LHCN-M2 (cell line): Measurements from ENCODE around the gene PRKD1. TPM values are rescaled to one million over a fixed set of nuclear protein-coding genes. Genes with fewer than 3 reads are reported as not detected.
"Not testable (repeated sequence)": the region's sequence is repeated elsewhere in the genome, so short reads cannot be mapped to it uniquely, and the experiment has no call there.

ENCODE experiments used
- DNase-seq: peaks from one replicate; pipeline ENCODE4 v3.0.0-alpha.2; 2012; ENCODE audit warnings: low read depth
- total RNA-seq: library from RNA; depleted of rRNA; stranded (reverse); fragments of >200 nt; gene quantifications from 2 replicates; pipeline ENCODE4 v1.2.3, GENCODE V29; 2014

PRKD1 gene
- total RNA-seq, 1 experiment from 2014 or later = 23.1 TPM

DNA sequence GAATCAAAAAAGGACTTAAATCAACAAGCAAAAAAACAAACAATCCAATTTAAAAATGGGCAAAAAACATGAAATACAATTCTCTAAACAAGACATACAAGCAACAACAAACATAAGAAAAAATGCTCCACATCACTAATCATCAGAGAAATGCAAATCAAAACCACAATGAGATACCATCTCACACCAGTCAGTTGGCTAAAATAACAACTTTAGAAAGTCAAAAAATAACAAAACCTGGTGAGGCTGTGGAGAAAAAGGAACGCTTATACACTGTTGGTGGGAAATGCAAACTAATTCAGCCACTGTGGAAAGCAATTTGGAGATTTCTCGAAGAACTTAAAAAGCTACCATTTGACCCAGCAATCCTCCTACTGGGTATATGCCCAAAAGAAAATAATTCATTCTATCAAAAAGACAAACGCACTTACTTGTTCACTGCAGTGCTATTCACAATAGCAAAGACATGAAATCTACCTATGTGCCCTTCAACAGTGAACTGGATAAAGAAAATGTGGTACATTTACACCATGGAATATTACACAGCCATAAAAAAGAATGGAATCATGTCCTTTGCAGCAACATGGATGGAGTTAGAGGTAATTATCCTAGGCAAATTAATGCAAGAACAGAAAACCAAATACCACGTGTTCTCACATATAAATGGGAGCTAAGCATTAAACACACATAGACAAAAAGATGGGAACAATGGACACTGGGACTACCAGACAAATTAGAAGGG, 26.9 kb downstream of the PRKD1 start:
- peak; percentile 29 for DNase-seq

DNA sequence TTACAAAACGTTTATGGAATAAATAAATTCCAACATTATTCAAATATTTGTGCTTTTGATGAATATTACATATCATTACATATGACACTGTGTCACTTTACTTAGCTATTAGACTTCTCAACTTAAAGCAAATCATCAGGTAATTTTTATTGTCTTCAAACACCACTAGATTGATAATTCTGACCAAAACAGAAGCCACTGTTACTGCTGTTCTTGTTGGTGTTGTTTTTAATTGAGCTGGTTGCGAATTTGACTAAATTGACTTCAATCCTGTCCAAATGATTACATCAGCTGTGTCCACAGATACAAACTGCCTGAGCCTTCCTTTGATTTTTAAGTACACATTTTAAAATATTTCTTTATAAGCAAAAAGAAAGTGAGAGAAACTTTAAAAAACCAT, 29.2 kb downstream of the PRKD1 start:
- no peak for DNase-seq

- no peak for DNase-seq
These were observed 30.5 kb downstream of the PRKD1 start for GRCh38 chr14:29897181-29897580.

DNA sequence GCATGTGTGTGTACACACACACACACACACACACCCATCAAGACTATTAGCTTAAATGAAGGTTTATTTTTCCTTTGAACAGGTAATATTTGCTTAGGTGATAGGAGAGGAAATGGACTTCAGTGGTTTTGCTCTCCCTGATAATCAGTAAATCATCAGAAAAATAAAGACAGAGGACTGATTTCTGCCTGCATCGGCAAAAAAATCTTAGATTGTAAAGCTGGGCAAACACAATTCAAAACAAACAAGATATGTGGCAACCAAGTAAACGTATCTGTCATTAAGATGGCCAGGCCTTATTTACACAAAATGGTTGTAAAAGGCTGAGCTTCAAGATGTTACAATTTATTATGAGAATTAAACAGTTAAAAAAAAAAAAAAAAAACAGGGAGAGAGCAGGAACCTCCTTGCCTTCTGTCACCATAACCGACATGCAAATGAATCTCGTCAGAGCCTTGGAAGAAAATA, 31.3 kb downstream of the PRKD1 start:
- DNase-seq = no peak

DNA sequence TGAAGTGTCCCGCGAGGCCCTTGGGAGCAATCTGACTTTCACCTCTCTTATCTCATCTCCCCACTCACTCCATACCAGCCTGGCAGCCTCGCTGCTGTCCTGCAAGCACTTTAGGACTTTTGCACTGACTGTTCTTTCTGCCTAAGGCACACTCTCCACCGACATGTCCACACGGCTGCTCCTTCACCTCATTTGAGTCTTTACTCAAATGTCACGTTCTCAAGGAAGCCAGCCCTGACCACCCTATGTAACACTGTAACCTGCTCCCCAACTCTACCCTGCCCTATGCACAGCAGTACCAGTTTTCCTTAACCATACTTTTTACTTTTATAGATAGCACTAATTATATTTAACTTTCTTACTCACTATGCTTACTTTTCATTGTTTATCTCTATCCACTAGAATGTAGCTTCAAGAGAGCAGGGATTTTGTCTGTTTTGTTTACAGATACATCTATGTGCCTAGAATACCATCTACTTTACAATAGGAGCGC, 32.0 kb downstream of the PRKD1 start:
- DNase-seq = no peak

- no peak for DNase-seq
These were observed 33.7 kb downstream of the PRKD1 start for GRCh38 chr14:29893989-29894388.

DNA sequence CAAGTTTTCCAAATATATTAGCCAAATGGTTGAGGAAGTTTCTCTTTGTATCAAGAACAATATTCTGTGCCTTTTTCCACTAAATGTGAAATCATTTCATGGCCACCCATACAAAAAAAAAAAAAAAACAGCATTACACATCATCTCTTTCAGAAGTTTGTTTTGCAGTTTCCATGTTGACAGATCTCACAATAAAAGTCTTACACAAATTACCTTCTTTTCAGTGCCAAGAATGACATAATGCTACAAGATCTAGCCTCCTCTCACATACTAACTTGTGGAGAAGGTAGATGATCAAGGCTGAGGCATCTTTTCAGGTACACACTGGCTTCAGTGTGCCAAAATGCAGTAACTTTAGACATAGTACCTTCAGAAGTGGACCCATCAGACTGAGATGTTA, 35.3 kb downstream of the PRKD1 start:
- peak; percentile 24 for DNase-seq

- no peak for DNase-seq
These were observed 41.7 kb downstream of the PRKD1 start for GRCh38 chr14:29885988-29886387.

DNA sequence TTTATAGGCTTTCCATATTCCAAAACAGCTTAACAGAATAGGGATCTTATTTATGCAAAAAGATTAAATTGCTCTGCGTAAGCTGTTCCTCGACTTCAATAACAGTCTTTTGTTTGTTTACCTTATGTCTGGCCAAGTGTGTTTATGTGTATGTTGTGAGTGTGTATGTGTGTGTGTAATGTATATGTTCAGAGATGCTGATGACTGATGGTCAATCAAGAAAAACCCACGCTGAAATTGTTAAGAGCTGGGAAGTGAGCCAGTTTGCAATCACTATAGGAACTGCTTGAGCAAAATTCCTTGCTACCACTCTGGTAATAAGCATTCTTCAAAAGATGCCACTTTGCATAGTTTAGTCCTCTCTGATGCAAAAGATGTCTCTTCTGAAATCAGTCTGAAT, 59.6 kb downstream of the PRKD1 start:
- no peak for DNase-seq

DNA sequence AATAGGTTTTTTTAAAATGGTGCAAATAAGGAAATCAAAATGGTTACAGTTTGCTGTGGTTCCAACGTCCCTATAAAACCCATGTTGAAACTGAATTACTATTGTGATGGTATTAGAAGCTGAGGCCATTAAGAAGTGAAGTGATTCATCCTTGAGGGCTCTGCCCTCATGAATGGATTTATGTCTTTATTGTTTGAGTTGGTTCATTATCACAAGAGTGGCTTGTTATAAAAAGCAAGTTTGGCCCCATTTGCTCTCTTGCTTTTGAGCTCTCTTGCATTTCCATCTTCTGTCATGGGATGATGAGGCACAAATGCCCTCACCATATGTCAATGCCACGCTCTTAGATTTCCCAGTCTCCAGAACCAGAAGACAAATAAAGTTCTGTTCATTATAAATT, 62.3 kb downstream of the PRKD1 start:
- no peak for DNase-seq

DNA sequence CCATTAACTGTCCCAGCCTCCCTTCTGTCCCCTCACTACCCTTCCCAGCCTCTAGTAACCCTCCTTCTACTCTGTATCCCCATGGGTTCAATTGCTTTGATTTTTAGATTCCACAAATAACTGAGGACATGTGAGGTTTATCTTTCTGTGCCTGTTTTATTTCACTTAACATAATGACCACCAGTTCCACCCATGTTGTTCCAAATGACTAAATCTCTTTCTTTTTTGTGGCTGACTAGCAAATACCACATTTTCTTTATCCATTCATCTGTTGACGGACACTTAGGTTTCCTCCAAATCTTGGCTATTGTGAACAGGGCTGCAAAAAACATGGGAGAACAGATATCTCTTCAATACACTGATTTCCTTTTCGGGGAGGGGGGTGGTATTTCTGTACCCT, 65.7 kb downstream of the PRKD1 start:
- no peak for DNase-seq

GRCh38 chr14:29858299-29858698, 69.3 kb downstream of the PRKD1 start:
- no peak for DNase-seq

DNA sequence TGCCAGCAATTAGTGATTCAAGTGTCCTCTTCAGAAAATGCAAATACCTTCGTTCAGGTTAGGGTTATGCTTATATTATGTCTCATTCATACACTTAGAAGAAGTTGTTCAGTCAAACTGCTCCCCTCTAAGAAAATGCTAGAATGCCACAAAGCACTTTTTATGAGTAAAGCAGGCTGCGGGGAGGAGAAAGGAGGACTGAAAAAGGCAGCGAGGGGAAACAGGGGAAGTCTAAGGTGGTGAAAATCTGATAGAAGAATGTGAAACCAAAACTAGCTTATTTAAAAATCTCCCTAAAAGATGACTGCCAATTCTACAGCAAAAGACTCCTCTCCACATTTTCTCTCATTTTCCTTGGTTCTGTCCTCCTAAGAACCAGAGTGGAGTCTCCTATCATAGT, 70.1 kb downstream of the PRKD1 start:
- no peak for DNase-seq

DNA sequence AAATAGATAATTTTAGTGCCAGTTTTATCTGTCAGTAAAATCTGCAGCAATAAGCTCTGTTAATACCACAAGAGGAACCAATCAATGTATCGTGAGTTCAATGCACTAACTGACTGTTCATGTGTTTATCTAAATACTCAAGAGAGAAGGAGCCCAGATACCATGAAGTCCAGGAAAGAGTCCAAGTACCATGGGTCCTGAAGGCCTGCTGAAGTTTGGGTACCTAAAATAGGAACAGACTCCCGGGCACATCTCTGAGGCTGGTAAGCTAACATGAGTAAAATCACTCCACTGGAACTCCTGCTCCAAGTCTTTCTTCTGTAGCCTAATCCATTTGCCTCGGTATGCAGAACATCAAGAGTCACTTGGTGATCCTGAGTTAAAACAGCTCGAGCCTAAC, 71.1 kb downstream of the PRKD1 start:
- no peak for DNase-seq

DNA sequence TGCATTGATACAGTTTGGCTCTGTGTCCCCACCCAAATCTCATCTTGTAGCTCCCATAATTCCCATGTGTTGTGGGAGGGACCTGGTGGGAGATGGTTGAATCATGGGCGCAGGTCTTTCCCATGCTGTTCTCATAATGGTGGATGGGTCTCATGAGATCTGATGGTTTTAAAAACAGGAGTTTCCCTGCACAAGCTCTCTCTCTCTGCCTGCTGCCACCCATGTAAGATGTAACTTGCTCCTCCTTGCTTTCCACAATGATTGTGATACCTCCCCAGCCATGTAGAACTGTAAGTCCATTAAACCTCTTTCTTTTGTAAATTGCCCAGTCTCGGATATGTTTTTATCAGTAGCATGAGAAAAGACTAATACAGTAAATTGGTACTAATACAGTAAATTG, 74.0 kb downstream of the PRKD1 start:
- not testable (repeated sequence) for DNase-seq

- no peak for DNase-seq
These were observed 74.4 kb downstream of the PRKD1 start for GRCh38 chr14:29853272-29853671.

GRCh38 chr14:29851397-29851796, 76.2 kb downstream of the PRKD1 start:
- DNase-seq = peak; percentile 64

DNA sequence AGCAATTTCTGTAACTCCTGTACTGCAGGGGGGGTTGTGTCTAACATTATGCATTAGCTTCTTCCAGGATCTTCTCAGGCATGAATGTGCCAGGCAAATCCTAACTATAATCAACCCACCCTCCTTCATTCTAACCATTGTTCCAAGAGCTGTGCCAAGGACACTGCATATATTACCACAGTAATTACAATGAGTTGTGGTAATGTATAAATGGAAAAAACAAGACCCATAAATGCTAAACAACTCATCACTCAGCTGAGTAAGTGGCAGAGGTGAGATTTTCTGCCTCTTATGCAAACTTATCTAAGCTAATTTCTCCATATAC, 80.6 kb downstream of the PRKD1 start:
- DNase-seq = no peak

- no peak for DNase-seq
These were observed 81.2 kb downstream of the PRKD1 start for GRCh38 chr14:29846339-29847055.

DNA sequence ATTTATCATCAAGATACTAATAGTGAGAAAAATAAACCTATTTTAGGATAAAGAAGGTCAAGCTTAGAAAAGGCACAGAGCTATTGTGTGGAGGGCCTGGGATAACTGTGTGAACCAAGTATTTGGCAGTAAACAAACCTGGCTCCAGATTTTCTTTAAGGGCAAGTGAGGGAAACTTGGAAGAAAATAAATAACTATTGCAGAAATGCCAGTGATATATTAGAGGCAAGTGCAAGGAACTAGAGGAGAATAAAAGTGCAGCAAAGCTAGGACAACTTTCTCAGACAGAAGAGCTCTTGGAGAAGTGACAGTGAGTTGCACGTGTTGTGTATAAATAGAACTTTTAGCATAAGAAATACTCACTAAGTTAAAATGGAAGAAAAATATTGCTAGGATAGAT, 83.7 kb downstream of the PRKD1 start:
- no peak for DNase-seq

- no peak for DNase-seq
These were observed 85.4 kb downstream of the PRKD1 start for GRCh38 chr14:29842228-29842627.

DNA sequence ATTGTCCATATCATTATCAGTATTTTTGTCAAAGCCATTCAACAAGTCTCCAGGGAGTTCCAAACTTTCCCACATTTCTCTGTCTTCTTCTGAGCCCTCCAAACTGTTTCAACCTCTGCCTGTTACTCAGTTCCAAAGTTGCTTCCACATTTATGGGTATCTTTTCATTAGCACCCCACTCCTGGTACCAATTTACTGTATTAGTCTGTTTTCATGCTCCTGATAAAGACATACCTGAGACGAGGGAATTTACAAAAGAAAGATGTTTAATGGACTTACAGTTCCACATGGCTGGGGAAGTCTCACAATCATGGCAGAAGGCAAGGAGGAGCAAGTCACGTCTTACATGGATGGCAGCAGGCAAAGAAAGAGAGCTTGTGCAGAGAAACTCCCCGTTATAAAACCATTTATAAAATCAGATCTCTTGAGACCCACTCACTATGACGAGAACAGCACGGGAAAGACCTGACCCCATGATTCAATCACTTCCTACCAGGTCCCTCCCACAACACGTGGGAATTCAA, 87.2 kb downstream of the PRKD1 start:
- not testable (repeated sequence) for DNase-seq

GRCh38 chr14:29839691-29840090, 88.0 kb downstream of the PRKD1 start:
- DNase-seq = not testable (repeated sequence)
